ENCODE data around the gene RAB3B.

The RAB3B gene

GRCh38 chr1:51986718-51987117, 3.8 kb downstream of the RAB3B start:
- FAIRE-seq = no peak
- TF ChIP-seq CTCF (IDR thresholded peaks at IDR 0.05; ENCODE audit: insufficient read depth, missing control alignments) = no peak
- DNase-seq (ENCODE audit: insufficient read length, low spot score) = no peak

- FAIRE-seq = no peak
These were observed 8.3 kb downstream of the RAB3B start for GRCh38 chr1:51982161-51982560.

GRCh38 chr1:51981555-51981954, 8.9 kb downstream of the RAB3B start:
- FAIRE-seq (no peak), DNase-seq (ENCODE audit: insufficient read length, low spot score) (no peak)
- TF ChIP-seq CTCF (IDR thresholded peaks at IDR 0.05; ENCODE audit: insufficient read depth, missing control alignments) = no peak

More at GRCh38 chr1:51982161-51982560, 8.3 kb downstream of the RAB3B start:
- DNase-seq (ENCODE audit: insufficient read length, low spot score) = no peak
- no peak for TF ChIP-seq CTCF (IDR thresholded peaks at IDR 0.05; ENCODE audit: insufficient read depth, missing control alignments)

- no peak for TF ChIP-seq CTCF (IDR thresholded peaks at IDR 0.05; ENCODE audit: insufficient read depth, missing control alignments)
- FAIRE-seq (no peak), DNase-seq (ENCODE audit: insufficient read length, low spot score) (no peak)
These were observed 12.4 kb downstream of the RAB3B start for GRCh38 chr1:51978099-51978498.

GRCh38 chr1:51976846-51977602, 13.5 kb downstream of the RAB3B start:
- FAIRE-seq (no peak), DNase-seq (ENCODE audit: insufficient read length, low spot score) (no peak)

GRCh38 chr1:51973587-51974474, 16.7 kb downstream of the RAB3B start:
- FAIRE-seq = no peak

More at GRCh38 chr1:51976846-51977602, 13.5 kb downstream of the RAB3B start:
- no peak for TF ChIP-seq CTCF (IDR thresholded peaks at IDR 0.05; ENCODE audit: insufficient read depth, missing control alignments)

More at GRCh38 chr1:51973587-51974474, 16.7 kb downstream of the RAB3B start:
- DNase-seq (ENCODE audit: insufficient read length, low spot score) = no peak
- no peak for TF ChIP-seq CTCF (IDR thresholded peaks at IDR 0.05; ENCODE audit: insufficient read depth, missing control alignments)
